ENCODE data around the gene MYCL.

MYCL gene
- 0.56 reads per million for total RNA-seq

GRCh38 chr1:39901714-39902459 is at the start of gene MYCL:
Gene MYCL, minus strand, starts transcription at chr1:39901917. Its CDS starts 483 bp downstream, at chr1:39901434.
- peak; percentile 44 for DNase-seq

- no peak for DNase-seq
These were observed 48.2 kb upstream of the MYCL start for GRCh38 chr1:39949891-39950290.

GRCh38 chr1:39947260-39947659 is 45.5 kb upstream of the MYCL start:
- DNase-seq = no peak

GRCh38 chr1:39946216-39946615 is 44.5 kb upstream of the MYCL start:
- no peak for DNase-seq

- no peak for DNase-seq
These were observed 42.8 kb upstream of the MYCL start for GRCh38 chr1:39944410-39945112.

- DNase-seq = no peak
These were observed 42.0 kb upstream of the MYCL start for GRCh38 chr1:39943471-39944290.

GRCh38 chr1:39940980-39941871 is 39.5 kb upstream of the MYCL start:
- no peak for DNase-seq

- DNase-seq = no peak
These were observed 38.5 kb upstream of the MYCL start for GRCh38 chr1:39940253-39940652.

GRCh38 chr1:39938856-39939255 is 37.1 kb upstream of the MYCL start:
- DNase-seq = no peak

- no peak for DNase-seq
These were observed 35.2 kb upstream of the MYCL start for GRCh38 chr1:39936724-39937491.

- DNase-seq = no peak
These were observed 32.5 kb upstream of the MYCL start for GRCh38 chr1:39933956-39934941.

- DNase-seq = no peak
These were observed 27.3 kb upstream of the MYCL start for GRCh38 chr1:39928809-39929587.

- DNase-seq = no peak
These were observed 25.8 kb upstream of the MYCL start for GRCh38 chr1:39927538-39927937.

GRCh38 chr1:39926820-39927219 is 25.1 kb upstream of the MYCL start:
- DNase-seq = no peak

GRCh38 chr1:39926343-39926793 is 24.7 kb upstream of the MYCL start:
- DNase-seq = no peak

- DNase-seq = no peak
These were observed 24.1 kb upstream of the MYCL start for GRCh38 chr1:39925721-39926342.

GRCh38 chr1:39922251-39922688 is 20.6 kb upstream of the MYCL start:
- DNase-seq = no peak

- peak; percentile 11 for DNase-seq
These were observed 17.8 kb upstream of the MYCL start for GRCh38 chr1:39919545-39919944.

- no peak for DNase-seq
These were observed 16.1 kb upstream of the MYCL start for GRCh38 chr1:39917825-39918224.
